Measurements from ENCODE around the gene EIF5. TPM values are rescaled to one million over a fixed set of nuclear protein-coding genes. Genes with fewer than 3 reads are reported as not detected.

Gene EIF5
- polyA plus RNA-seq, 1 donor (not counting 4 experiments of a cell fraction or from before 2014, with no cell fraction given): 221 TPM

GRCh38 chr14:103326078-103326477 is 8.0 kb upstream of the EIF5 start:
- Histone ChIP-seq H3K27ac (ENCODE audit: control insufficient read depth, insufficient read depth, low read length) (no peak overlapping the region), H3K79me2 (ENCODE audit: control insufficient read depth, insufficient read depth, low read length) (no peaks in the 10 kb centered on the region), H3K4me2 (ENCODE audit: control insufficient read depth, extremely low read depth, insufficient read depth, low read depth, low read length) (no peak overlapping the region), H3K4me3 (ENCODE audit: control insufficient read depth in 2 of 3, extremely low read depth in 1 of 3, insufficient read depth in 2 of 3, low read depth in 1 of 3, low read length in 3 of 3) (no peak overlapping the region), H3K36me3 (ENCODE audit: control insufficient read depth in 2 of 2, extremely low read depth in 1 of 2, insufficient read depth in 2 of 2, low read length in 2 of 2) (no peaks in the 10 kb centered on the region), H3K9me1 (ENCODE audit: control insufficient read depth, extremely low read depth, insufficient read depth, low read length) (no peaks in the 10 kb centered on the region), H2AFZ (ENCODE audit: control insufficient read depth, low read length) (no peak overlapping the region), H3K4me1 (ENCODE audit: control insufficient read depth, extremely low read depth, insufficient read depth, low read length) (no peaks in the 10 kb centered on the region), H3K9me3 (ENCODE audit: control insufficient read depth, low read depth, low read length) (no peaks in the 10 kb centered on the region), H4K20me1 (ENCODE audit: control insufficient read depth, extremely low read depth, insufficient read depth, low read length) (no peaks in the 10 kb centered on the region), H3K9ac (ENCODE audit: control insufficient read depth, extremely low read depth, insufficient read depth, low read length) (no peak overlapping the region), H3K27me3 (ENCODE audit: control insufficient read depth, extremely low read depth, insufficient read depth, low read length) (peaks cover 5% of the 10 kb centered on the region)
- dilution Hi-C loops (cut with MboI; ENCODE audit: extremely low pct_ligation_motif_present, low sequenced_read_pairs): no loop called here
- TF ChIP-seq EZH2 (IDR thresholded peaks at IDR 0.05; ENCODE audit: low read length): no peak
- TF ChIP-seq CTCF (optimal IDR thresholded peaks at IDR 0.05 in 1 of 3, IDR thresholded peaks at IDR 0.05 in 1 of 3, conservative IDR thresholded peaks at IDR 0.05 in 1 of 3; ENCODE audit: extremely low read depth in 1 of 3, insufficient read depth in 2 of 3, low read length in 3 of 3): no peak
- no peak for FAIRE-seq
- no peak for DNase-seq (ENCODE audit: low read depth, low spot score)

DNA sequence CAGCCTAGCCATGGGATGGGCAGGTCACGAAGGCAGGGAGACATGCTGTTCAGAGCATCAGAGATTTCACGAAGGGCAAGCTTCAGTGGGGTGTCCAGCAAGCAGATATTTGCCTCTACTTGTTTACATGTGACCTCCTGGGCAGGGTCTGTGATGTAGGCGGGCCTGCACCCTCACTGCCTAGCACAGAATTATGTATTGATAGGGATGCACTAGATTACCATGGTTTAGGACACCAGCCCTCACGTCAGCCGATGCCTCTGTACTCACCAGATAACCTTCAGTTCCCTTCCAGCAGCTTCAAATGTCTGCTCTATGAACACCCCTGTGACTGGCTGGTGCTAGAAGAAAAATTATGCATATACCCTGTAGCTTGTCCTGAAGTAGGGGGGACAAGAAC is 5.1 kb upstream of the EIF5 start:
- H3K36me3 ChIP-seq (ENCODE audit: control insufficient read depth in 2 of 2, extremely low read depth in 1 of 2, insufficient read depth in 2 of 2, low read length in 2 of 2): no peaks in the 10 kb centered on the region
- peaks cover 8% of the 10 kb centered on the region for H3K4me1 ChIP-seq (ENCODE audit: control insufficient read depth, extremely low read depth, insufficient read depth, low read length)
- H3K4me3 ChIP-seq (ENCODE audit: control insufficient read depth in 2 of 3, extremely low read depth in 1 of 3, insufficient read depth in 2 of 3, low read depth in 1 of 3, low read length in 3 of 3): no peak overlapping the region
- FAIRE-seq (no peak), DNase-seq (ENCODE audit: low read depth, low spot score) (no peak)
- no peak overlapping the region for H3K4me2 ChIP-seq (ENCODE audit: control insufficient read depth, extremely low read depth, insufficient read depth, low read depth, low read length)
- no peaks in the 10 kb centered on the region for H3K9me1 ChIP-seq (ENCODE audit: control insufficient read depth, extremely low read depth, insufficient read depth, low read length)
- dilution Hi-C loops (cut with MboI; ENCODE audit: extremely low pct_ligation_motif_present, low sequenced_read_pairs): no loop called here
- H3K27ac ChIP-seq (ENCODE audit: control insufficient read depth, insufficient read depth, low read length): no peak overlapping the region
- no peak for TF ChIP-seq CTCF (optimal IDR thresholded peaks at IDR 0.05 in 1 of 3, IDR thresholded peaks at IDR 0.05 in 1 of 3, conservative IDR thresholded peaks at IDR 0.05 in 1 of 3; ENCODE audit: extremely low read depth in 1 of 3, insufficient read depth in 2 of 3, low read length in 3 of 3)
- TF ChIP-seq EZH2 (IDR thresholded peaks at IDR 0.05; ENCODE audit: low read length): no peak
- no peaks in the 10 kb centered on the region for H4K20me1 ChIP-seq (ENCODE audit: control insufficient read depth, extremely low read depth, insufficient read depth, low read length)
- peaks cover 5% of the 10 kb centered on the region for H3K79me2 ChIP-seq (ENCODE audit: control insufficient read depth, insufficient read depth, low read length)
- peaks cover 5% of the 10 kb centered on the region for H3K27me3 ChIP-seq (ENCODE audit: control insufficient read depth, extremely low read depth, insufficient read depth, low read length)
- H3K9ac ChIP-seq (ENCODE audit: control insufficient read depth, extremely low read depth, insufficient read depth, low read length): no peak overlapping the region
- H3K9me3 ChIP-seq (ENCODE audit: control insufficient read depth, low read depth, low read length): no peaks in the 10 kb centered on the region
- no peak overlapping the region for H2AFZ ChIP-seq (ENCODE audit: control insufficient read depth, low read length)

Measured in keratinocyte (primary cell).